Measurements from ENCODE around the gene C16orf78.

The C16orf78 gene

GRCh38 chr16:49373504-49373903 lies at the start of gene C16orf78:
C16orf78 (plus strand) TSS chr16:49373804; CDS start chr16:49373940, 136 bp downstream.
- no peak for TF ChIP-seq CTCF (IDR thresholded peaks at IDR 0.05; ENCODE audit: insufficient read depth, missing control alignments)
- no peak for FAIRE-seq
- DNase-seq (ENCODE audit: insufficient read length, low spot score), result no peak

- DNase-seq (ENCODE audit: insufficient read length, low spot score) (no peak), FAIRE-seq (no peak)
- no peak for TF ChIP-seq CTCF (IDR thresholded peaks at IDR 0.05; ENCODE audit: insufficient read depth, missing control alignments)
Measured at GRCh38 chr16:49324703-49325102, 48.9 kb upstream of the C16orf78 start.

GRCh38 chr16:49327466-49327865 lies 46.1 kb upstream of the C16orf78 start:
- no peak for DNase-seq (ENCODE audit: insufficient read length, low spot score)
- no peak for FAIRE-seq
- no peak for TF ChIP-seq CTCF (IDR thresholded peaks at IDR 0.05; ENCODE audit: insufficient read depth, missing control alignments)

GRCh38 chr16:49328325-49328724 lies 45.3 kb upstream of the C16orf78 start:
- no peak for DNase-seq (ENCODE audit: insufficient read length, low spot score)
- FAIRE-seq, result no peak
- TF ChIP-seq CTCF (IDR thresholded peaks at IDR 0.05; ENCODE audit: insufficient read depth, missing control alignments), result no peak

- no peak for FAIRE-seq
- DNase-seq (ENCODE audit: insufficient read length, low spot score), result no peak
- TF ChIP-seq CTCF (IDR thresholded peaks at IDR 0.05; ENCODE audit: insufficient read depth, missing control alignments), result no peak
Measured at GRCh38 chr16:49330562-49331201, 42.9 kb upstream of the C16orf78 start.

- no peak for TF ChIP-seq CTCF (IDR thresholded peaks at IDR 0.05; ENCODE audit: insufficient read depth, missing control alignments)
- no peak for FAIRE-seq
- no peak for DNase-seq (ENCODE audit: insufficient read length, low spot score)
Measured at GRCh38 chr16:49332589-49333258, 40.9 kb upstream of the C16orf78 start.

GRCh38 chr16:49333259-49333597 lies 40.4 kb upstream of the C16orf78 start:
- DNase-seq (ENCODE audit: insufficient read length, low spot score) (no peak), FAIRE-seq (no peak)
- no peak for TF ChIP-seq CTCF (IDR thresholded peaks at IDR 0.05; ENCODE audit: insufficient read depth, missing control alignments)
